NAMALWA (cell line): ENCODE measurements around the gene NAB2.
"Not testable (repeated sequence)": the region's sequence is repeated elsewhere in the genome, so short reads cannot be mapped to it uniquely, and the experiment has no call there.

Experiments used
- DNase-seq: peaks from one replicate; pipeline ENCODE4 v3.0.0-alpha.2; 2015; ENCODE audit warnings: low spot score

Gene NAB2

GRCh38 chr12:57088354-57089270 lies at the start of gene NAB2:
Gene NAB2, plus strand, starts transcription at chr12:57089114. Its CDS starts 158 bp downstream, at chr12:57089272.
- DNase-seq, result peak; percentile 94

GRCh38 chr12:57040211-57040610 lies 48.7 kb upstream of the NAB2 start:
- DNase-seq, result no peak

GRCh38 chr12:57040750-57041149 lies 48.2 kb upstream of the NAB2 start:
- no peak for DNase-seq

- no peak for DNase-seq
Measured at GRCh38 chr12:57042695-57043094, 46.2 kb upstream of the NAB2 start.

GRCh38 chr12:57044468-57044867 lies 44.4 kb upstream of the NAB2 start:
- no peak for DNase-seq

- no peak for DNase-seq
Measured at GRCh38 chr12:57044889-57045288, 44.0 kb upstream of the NAB2 start.

- no peak for DNase-seq
Measured at GRCh38 chr12:57046086-57046791, 42.7 kb upstream of the NAB2 start.

- DNase-seq, result no peak
Measured at GRCh38 chr12:57046947-57047890, 41.7 kb upstream of the NAB2 start.

- no peak for DNase-seq
Measured at GRCh38 chr12:57047981-57048380, 40.9 kb upstream of the NAB2 start.

GRCh38 chr12:57048423-57049118 lies 40.3 kb upstream of the NAB2 start:
- DNase-seq, result no peak

GRCh38 chr12:57049119-57049446 lies 39.8 kb upstream of the NAB2 start:
- DNase-seq, result no peak

- DNase-seq, result no peak
Measured at GRCh38 chr12:57049890-57050289, 39.0 kb upstream of the NAB2 start, which contains the start of gene MYO1A. Gene MYO1A, minus strand, starts transcription at chr12:57050129. Its CDS starts 1,806 bp downstream, at chr12:57048323.

GRCh38 chr12:57051011-57051410 lies 37.9 kb upstream of the NAB2 start:
- DNase-seq, result no peak

GRCh38 chr12:57053146-57053545 lies 35.8 kb upstream of the NAB2 start:
- not testable (repeated sequence) for DNase-seq

GRCh38 chr12:57053901-57054300 lies 35.0 kb upstream of the NAB2 start:
- not testable (repeated sequence) for DNase-seq

GRCh38 chr12:57055824-57056223 lies 33.1 kb upstream of the NAB2 start:
- no peak for DNase-seq

- no peak for DNase-seq
Measured at GRCh38 chr12:57057067-57057751, 31.7 kb upstream of the NAB2 start.

GRCh38 chr12:57058454-57058853 lies 30.5 kb upstream of the NAB2 start:
- no peak for DNase-seq

GRCh38 chr12:57063991-57064685 lies 24.8 kb upstream of the NAB2 start:
- DNase-seq, result peak; percentile 79

GRCh38 chr12:57066245-57066644 lies 22.7 kb upstream of the NAB2 start:
- DNase-seq, result no peak
